ENCODE results near the gene ZNF576. TPM values are rescaled to one million over a fixed set of nuclear protein-coding genes. Genes with fewer than 3 reads are reported as not detected.

The ZNF576 gene
- total and polyA plus RNA-seq, 2 of the 13 experiments (the other 11 are each of a cell fraction or from before 2014, with no cell fraction given), result 7.2 to 9.6 TPM

DNA sequence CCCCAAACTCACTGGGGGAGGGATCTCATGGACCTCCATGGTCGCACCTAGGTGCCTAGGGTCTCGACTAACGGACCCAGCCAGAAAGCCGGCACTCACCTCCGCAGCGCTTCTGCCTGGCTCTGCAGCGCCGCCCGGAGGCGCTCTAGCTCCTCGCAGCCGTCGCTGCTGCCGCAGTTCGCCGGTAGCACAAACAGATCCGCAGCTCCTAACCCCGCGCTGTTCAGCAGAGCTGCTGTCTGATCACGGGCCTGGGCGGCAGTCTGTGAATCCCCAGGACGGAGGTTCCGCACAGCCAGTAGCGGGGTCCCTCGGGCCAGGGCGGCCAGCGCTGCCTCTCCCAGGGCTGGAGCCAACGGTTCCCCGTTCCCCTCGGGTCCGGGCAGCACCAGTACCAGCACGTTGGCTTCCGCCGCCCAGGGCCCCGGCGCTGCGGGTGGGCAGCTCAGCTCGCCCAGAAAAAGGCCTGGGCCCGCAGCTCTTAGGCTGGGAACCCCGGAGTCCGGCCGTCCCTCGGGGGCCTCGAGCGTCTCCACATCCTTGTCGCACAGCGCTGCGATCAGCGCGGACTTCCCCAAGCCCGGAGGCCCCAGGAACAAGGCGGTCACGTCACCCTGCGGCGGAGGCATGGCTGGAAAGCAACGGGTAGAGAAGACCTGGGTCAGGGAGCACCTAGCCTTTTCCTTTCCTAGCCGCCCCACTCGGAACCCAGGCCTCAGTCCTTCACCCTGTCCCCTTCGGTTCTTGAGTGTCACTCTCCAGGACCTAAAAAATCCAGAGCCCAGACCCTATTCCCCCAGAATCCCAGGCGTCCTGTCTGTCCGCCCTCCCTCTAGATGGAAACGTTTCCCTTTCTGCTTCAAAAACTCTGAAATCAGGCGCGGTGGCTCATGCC is 1.4 kb upstream of the ZNF576 start (continued):
- TF ChIP-seq REST (IDR thresholded peaks at IDR 0.05; ENCODE audit: borderline replicate concordance in 1 of 2, low read depth in 1 of 2, low read length in 2 of 2), result no peak
- TF ChIP-seq CHCHD3 (CRISPR knock-in tag; IDR thresholded peaks at IDR 0.05), result no peak
- TF ChIP-seq ZSCAN31 (CRISPR knock-in tag; IDR thresholded peaks at IDR 0.05; ENCODE audit: low read depth), result 0 out of 2 replicates have a peak, but pooled peaks have one; percentile 11
- TF ChIP-seq ZNF784 (CRISPR knock-in tag; IDR thresholded peaks at IDR 0.05; ENCODE audit: borderline replicate concordance), result no peak
- TF ChIP-seq KAT7 (CRISPR knock-in tag; IDR thresholded peaks at IDR 0.05; ENCODE audit: borderline replicate concordance), result no peak
- no peak; the same call in 1 of the 2 replicates for TF ChIP-seq ZNF605 (CRISPR knock-in tag; IDR thresholded peaks at IDR 0.05)
- no peak for TF ChIP-seq ZFP90 (CRISPR knock-in tag; IDR thresholded peaks at IDR 0.05; ENCODE audit: borderline replicate concordance)
- TF ChIP-seq MATR3 (CRISPR knock-in tag; IDR thresholded peaks at IDR 0.05), result no peak
- TF ChIP-seq SUZ12 (IDR thresholded peaks at IDR 0.05; ENCODE audit: low read depth, low read length), result no peak
- peak; percentile 33; the same call in 1 of the 2 replicates for TF ChIP-seq FOXO1 (CRISPR knock-in tag; IDR thresholded peaks at IDR 0.05)
- TF ChIP-seq ARID2 (CRISPR knock-in tag; IDR thresholded peaks at IDR 0.05; ENCODE audit: borderline replicate concordance), result no peak
- TF ChIP-seq ZNF883 (CRISPR knock-in tag; IDR thresholded peaks at IDR 0.05; ENCODE audit: not compliant biosample characterization), result peak; percentile 59
- TF ChIP-seq ZNF572 (CRISPR knock-in tag; IDR thresholded peaks at IDR 0.05), result no peak
- no peak for TF ChIP-seq ZBTB20 (CRISPR knock-in tag; IDR thresholded peaks at IDR 0.05; ENCODE audit: borderline replicate concordance, low read depth)
- no peak for TF ChIP-seq ZNF274 (CRISPR knock-in tag; IDR thresholded peaks at IDR 0.05)
- TF ChIP-seq SRSF9 (IDR thresholded peaks at IDR 0.05; ENCODE audit: borderline replicate concordance, insufficient read depth, low read depth, low read length, poor library complexity, severe bottlenecking), result no peak
- no peak for TF ChIP-seq EP300 (IDR thresholded peaks at IDR 0.05; ENCODE audit: low read depth in 2 of 2, low read length in 2 of 2)
- no peak for TF ChIP-seq EP300 (CRISPR knock-in tag; IDR thresholded peaks at IDR 0.05; ENCODE audit: borderline replicate concordance)
- no peak for TF ChIP-seq ZNF232 (CRISPR knock-in tag; IDR thresholded peaks at IDR 0.05; ENCODE audit: borderline replicate concordance)
- TF ChIP-seq, protein P1, sequence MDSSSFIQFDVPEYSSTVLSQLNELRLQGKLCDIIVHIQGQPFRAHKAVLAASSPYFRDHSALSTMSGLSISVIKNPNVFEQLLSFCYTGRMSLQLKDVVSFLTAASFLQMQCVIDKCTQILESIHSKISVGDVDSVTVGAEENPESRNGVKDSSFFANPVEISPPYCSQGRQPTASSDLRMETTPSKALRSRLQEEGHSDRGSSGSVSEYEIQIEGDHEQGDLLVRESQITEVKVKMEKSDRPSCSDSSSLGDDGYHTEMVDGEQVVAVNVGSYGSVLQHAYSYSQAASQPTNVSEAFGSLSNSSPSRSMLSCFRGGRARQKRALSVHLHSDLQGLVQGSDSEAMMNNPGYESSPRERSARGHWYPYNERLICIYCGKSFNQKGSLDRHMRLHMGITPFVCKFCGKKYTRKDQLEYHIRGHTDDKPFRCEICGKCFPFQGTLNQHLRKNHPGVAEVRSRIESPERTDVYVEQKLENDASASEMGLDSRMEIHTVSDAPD (CRISPR knock-in tag; IDR thresholded peaks at IDR 0.05), result no peak
